ENCODE data around the gene TMEM61.
"Not testable (repeated sequence)": the region's sequence is repeated elsewhere in the genome, so short reads cannot be mapped to it uniquely, and the experiment has no call there.

The TMEM61 gene

DNA sequence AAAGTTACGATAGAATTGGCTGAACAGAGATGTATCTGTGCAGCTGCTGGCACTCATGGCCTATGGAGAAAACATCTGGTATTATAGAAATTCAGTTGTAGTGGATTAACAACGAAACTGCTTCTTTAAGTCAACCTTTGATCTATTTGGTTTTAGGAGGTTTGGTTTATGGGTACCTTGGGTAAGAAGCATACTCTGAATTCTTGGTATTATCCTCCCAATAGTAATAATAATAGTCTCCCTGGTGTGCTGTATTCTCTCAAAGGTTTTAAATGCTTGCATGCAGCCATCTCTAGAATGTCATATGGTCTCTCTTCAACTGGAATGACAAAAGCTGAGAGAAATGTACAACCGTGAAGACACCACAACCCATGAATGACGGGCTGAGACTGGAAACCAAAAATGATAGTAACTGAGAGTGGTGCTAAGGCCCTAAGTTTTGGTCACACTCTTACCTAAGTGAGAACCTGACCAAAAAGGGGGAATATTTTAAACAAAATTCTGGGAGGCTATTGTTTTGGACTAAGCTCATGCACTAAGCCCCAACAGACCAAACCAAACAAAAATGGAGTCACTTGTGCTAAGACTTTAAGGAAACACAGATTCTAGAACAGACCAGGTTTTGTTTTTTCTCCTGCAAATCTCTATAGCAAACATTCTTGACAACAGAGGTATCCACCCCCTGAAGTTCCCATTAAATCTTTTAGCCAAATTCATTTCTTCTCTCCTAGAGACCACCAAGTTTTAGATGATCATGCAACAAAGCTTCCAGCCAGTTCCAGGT, 17.6 kb upstream of the TMEM61 start:
- DNase-seq (ENCODE audit: low spot score), result no peak

DNA sequence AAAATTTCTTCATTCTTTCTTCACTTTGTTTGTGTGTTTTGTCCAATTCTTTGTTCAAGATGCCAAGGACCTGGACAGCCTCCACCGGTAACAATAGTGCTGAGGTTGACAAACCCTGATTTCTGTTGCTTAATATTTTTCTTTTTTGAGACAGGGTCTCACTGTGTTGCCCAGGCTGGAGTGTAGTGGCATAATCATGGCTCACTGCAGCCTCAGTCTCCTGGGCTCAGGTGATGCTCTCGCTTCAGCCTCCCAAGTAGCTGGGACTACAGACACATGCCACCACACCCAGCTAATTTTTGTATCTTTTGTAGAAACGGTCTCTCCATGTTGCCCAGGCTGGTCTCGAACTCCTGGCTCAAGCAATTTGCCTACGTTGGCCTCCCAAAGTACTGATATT, 16.6 kb upstream of the TMEM61 start:
- DNase-seq (ENCODE audit: low spot score), result not testable (repeated sequence)

DNA sequence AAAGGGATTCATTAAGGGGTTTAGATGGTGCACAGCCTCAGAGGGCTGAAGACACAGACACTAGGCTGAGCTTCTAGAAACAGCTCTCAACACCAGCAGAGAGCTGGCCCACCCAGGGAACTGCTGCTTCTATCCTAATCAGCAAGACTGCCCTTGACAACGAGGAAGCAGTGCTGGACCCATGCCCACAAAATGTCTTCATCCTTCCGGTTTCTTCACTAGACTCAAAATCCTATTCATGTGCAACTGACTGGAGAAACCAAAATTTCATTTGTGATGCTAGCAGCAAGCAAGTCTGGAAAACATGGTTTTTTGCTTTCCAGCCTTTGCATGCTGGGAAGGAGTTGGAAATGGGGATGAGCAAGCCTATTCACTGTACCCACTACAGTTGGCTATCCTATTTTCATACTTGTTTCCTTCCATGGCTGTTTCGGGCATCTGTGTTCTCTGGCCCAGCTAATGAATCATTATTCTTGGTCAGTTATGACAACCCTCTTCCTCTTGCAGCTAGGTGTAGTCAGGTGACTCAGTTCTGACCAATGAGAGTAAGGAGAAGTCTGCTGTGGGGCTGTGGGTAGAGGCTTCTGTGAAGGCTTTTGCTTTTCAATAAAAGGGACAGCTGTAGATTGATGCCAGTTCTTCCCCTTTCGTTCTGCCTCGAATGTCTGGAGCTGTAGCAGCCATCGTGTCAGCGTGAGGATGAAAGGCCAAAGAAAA, 14.6 kb upstream of the TMEM61 start:
- no peak for DNase-seq (ENCODE audit: low spot score)

DNA sequence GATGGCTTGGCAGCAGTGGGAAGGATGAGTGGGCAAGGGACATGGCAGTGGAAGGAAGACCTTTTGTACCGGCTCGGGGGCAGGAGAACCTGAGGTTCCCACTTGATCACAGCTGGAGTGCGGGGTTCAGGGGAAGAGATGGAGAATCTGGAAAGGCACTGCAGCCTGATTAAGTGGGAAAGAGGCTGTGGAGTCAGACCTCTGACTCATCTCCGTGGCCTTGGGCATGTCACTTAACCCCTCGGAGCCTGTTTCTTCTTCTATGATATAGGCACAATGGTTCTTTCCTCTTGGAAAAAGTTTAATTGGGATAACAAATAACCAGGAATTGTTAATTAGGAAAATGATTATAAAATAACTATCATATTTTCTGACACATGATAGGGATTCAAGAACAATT, 13.1 kb upstream of the TMEM61 start:
- DNase-seq (ENCODE audit: low spot score), result peak; percentile 52

DNA sequence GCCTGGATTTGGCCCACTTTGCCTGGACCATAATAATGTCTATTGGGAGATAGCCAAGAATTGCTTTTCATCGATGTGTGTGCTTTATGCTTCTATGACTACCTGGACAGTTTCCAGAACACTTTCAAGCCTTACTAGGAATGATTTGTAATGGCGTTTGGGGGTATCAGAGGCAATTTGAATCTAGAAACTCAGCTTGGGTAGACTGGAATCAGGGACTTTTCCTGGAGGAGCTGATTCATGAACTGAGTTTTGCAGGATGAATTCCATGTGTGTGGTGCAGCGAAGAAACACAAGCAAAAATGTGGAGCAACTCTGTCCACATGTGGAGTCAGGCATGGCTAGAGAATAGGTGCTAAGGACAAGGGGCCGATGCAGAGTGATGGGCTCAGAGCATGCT, 11.9 kb upstream of the TMEM61 start:
- DNase-seq (ENCODE audit: low spot score), result peak; percentile 35

DNA sequence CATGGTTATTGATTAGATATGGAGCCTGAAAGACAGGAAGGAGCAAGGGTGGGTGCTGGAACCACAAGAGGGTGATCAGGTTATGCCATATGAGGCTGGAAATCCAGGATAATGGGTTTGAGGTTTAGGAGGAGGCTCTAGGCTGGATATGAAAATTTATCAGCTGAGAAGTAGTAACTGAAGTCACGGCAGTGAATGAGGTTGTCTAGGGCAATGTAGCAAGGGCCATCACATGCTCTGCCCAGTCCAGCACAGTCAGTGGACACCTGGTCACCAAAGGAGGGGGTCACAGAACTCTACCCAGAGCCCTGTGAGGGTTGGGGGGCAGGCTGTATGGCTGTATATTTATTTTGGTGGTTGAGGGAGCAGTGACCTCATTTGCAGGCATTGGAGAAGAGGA, 10.5 kb upstream of the TMEM61 start:
- no peak for DNase-seq (ENCODE audit: low spot score)

DNA sequence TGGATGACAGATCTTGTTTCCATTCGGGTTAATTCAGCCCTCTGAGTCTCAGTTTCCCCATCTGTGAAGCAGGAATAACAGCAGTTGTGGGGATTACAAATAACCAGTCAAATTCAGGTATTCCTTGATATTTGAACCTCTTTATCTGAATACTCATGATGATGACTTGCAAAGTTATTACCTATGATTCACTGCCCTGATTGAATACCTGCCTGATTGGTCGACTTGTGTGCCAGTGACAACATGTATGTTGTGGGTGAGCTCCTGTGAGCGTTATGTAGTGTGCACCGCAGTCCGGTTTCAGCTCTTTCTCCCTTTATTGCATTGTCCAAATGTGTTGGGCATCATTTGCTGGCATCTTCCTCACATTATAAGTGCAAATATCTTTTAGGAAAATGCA, 9.5 kb upstream of the TMEM61 start:
- no peak for DNase-seq (ENCODE audit: low spot score)

DNA sequence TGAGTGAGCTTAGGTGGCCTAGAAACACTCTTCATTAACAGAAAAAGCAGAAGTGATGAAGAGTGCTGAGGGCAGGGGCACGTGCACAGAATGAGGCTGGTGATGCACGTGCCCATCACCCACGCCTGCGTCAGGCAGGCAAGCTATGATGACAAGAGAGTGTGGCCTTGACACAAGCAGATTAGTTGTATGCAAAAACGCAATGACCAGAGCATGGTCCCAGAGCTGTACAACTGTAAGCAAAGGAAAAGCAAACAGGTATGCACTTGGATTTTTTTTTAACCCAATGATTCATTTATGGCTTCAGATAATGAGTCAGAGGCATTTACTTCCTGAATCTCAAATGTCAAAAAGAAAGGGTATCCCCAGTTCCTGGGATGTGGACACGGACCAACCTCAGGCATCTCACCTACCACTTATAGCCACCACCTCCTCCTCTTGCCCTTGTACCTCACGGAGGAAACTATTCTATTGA, 9.1 kb upstream of the TMEM61 start:
- DNase-seq (ENCODE audit: low spot score), result peak; percentile 5

DNA sequence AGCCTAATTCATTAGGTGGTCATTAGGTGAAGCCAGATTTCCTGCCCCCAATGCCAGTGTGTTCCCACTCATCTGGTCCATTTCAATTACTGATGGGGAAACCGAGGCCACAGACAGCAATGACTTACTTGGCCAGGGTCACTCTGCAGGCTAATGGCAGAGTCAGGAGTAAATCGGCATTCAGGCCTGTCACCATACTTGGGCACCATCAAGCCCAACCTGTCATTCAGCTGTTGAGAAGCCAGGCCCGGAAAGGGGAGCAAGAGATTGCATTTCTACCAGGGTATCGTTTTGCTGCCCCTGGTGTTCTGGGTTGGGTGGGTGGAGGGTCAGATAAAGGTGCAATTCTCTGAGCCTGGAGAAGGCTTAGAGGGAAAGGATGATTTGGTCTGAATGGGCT, 8.0 kb upstream of the TMEM61 start:
- peak; percentile 1 for DNase-seq (ENCODE audit: low spot score)

DNA sequence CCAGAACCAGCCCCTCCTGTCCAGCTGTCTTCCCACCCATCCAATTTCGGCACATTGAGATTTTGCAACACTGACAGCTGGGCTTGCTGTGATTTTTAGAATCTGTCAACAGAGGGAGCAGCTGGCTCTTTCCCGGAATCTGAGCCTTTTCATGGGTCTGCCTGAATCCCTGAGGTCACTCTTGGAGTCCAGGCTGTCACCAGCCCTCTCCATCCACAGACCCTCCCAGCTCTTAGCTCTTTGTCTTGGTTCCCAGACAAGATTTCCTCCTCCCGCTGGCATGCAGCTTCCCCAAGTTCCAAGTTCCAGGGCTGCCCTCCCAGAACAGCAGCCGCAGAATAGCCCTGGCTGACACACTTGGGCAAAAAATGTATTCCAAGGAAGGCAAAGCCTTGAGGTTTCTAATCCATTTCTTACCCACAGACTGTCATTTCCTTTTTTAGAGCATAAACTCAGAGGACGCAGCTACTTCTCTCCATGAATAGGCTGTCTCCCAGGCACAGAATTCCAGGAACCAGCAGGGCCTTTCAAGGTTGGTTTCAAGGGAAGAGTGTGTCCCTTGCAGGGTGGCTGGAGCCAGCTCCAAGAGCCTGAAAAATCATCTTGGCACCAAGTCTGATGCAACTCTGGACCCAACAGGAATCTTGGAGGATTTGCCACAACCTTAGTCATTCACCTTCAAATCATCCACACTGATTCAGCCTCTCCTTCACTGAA, 7.1 kb upstream of the TMEM61 start:
- DNase-seq (ENCODE audit: low spot score), result peak; percentile 76

DNA sequence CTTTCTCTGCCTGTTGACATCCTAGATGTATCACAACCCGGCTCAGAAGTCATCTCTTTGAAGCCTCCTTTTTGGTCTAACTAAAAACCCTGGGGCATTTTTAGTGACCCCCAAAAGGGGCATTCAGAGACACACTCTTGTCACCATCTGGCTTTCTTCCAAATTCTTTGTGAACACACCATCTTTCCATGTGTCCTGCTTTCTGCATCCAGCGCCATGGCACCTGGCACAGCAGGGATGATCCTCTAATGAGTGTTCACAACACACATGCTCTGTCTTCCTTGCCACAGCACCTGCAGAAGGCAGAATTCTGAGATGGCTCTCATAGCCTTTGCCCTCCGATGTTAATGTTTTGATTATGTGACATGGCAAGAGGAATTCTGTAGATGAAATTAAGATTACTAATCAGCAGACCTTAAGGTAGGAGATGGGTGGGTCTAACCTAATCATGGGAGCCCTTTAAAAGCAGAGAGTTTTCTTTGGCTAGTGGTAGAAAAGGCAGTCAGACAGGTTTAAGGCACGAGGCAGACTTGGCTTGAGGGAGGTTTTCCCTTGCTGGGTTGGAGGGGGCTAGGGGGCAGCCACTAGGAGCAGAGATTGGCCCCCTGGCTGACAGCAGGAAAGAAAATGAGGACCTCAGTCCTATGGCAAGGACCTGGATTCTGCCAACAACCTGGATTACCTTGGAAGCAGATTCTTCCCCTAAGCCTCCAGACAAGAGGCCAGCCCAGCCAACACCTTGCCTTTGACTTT, 4.9 kb upstream of the TMEM61 start:
- peak; percentile 2 for DNase-seq (ENCODE audit: low spot score)

DNA sequence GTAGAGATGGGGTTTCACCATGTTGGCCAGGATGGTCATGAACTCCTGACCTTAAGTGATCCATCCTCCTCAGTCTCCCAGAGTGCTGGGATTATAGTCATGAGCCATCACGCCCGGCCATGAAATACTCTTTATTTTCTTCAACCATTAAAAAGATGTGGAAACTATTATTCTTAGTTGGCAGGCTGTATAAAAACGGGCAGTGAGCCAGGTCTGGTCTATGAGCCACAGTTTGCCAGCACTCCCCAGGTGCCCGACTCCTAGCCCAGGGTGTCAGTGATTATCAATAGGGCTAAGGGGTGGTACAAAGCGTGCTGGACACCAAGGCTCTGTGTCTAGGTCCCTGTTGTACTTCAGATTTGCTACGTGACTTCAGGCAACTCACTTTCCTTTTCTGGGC, 3.7 kb upstream of the TMEM61 start:
- peak; percentile 1 for DNase-seq (ENCODE audit: low spot score)

DNA sequence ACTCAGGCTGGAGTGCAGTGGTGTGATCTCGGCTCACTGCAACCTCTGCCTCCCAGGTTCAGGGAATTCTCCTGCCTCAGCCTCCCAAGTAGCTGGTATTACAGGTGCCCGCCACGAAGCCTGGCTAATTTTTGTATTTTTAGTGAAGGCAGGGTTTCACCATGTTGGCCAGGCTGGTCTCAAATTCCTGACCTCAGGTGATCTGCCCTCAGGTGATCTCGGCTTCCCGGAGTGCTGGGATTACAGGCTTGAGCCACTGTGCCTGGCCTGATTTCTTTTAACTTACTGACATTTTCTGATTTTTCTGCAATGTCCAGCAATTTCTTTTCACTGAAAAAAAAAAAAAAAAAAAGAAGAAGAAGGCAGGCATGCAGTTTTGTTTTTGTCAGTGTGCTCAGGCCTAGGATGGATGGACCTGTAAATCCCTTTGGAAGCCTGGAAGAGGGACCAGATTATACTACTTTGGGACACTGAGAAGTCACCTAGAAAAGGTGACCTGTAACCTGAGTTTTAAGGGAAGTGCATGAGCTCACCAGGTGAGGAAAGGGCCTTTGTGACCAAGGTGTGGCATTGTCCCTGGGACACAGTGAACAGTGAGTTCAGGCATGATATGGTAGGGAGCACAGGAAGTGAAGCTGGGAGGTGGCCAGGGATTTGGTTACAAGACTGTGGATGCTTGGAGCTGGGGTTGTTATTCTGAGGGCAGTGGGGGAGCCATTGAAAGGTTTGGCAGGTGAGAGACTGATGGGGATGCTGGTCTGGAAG, 2.7 kb upstream of the TMEM61 start:
- DNase-seq (ENCODE audit: low spot score), result peak; percentile 3

DNA sequence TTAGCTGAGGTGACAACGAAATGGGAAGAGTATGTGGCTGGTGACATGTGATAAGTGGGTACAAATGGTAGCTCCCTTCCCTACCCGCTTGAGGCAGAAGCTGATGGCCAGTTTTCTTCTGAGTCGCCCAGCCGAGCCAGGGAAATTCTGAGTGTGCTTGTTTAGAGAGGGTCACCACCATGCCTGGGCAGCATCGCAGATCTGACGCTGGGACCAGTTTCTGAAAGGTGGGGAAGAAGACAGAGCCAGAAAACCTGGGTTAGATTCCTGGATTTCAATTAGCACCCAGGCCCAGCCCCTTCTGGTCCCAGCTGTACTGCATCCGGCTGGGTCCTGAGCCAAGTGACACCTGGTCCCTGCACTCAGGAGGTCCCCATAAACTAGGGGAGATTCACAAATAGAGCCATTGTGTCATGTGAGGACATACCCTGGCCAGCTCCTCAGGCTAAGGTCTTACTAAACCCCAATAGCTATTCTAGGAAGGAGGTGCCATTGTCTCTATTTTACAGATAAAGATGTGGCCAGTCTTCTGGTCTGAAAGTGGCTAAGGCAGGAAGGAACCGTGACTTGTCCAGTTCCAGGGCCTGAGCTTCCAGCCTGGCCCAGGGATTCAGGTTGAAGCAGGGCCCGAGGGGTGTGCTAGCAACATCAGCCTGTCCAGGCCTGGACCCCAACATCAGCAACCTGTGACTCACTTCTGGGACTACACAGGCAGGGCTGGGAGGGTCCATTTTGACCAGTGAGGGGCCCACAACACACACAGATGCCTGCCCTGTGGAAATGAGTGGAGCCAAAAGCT, 1.7 kb upstream of the TMEM61 start:
- peak; percentile 3 for DNase-seq (ENCODE audit: low spot score)

DNA sequence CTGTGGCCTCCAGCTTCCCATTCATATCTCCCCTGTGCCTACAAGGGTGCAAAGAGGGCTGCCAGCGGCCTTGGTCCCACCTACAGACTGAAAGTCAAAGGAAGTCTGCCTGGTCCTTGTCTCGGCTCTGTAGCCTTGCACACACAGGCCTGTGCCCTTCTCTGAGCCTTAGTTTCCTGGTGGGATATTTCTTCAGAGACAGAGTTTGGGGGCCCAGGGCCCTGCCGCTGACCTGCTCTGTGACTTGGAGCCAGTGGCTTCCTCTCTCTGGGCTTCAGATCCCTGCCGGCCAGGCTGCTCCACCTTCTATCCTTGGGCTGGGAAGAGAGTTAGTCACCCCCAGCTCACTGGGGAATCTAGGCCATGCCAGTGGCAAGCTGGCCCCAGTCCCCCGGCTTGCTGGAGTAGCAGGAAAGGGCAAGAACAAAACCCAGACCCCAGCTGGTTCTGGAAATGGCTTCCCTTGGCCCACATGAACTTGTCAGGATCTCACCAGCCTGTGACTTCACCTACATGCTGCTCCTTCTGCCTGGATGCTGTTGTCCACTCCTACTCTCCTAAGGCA, 1.0 kb upstream of the TMEM61 start:
- peak; percentile 55 for DNase-seq (ENCODE audit: low spot score)

DNA sequence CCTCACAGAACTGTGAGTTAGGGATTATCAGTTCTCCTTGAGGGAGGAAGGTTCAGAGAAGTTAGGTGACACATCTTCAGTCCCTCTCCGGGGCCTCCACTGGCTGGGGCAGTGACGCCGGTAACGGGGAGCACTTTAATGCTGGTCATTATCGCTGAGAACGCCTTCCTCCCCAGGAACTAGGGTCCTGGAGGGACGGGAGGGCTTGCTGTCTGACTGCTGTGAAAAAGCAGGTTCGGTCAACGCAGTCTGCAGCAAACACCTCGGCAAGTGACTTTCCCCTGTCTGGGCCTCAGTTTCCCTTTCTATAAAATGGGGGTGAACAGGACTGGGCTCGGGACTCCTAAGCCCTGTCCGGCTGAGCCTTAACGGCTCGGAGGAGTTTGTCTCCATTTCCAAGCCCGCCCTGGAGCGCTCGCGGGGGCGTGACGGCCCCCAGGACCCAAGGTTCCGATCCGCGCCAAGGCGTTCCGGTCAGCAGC, 341 bp upstream of the TMEM61 start:
- no peak for DNase-seq (ENCODE audit: low spot score)

DNA sequence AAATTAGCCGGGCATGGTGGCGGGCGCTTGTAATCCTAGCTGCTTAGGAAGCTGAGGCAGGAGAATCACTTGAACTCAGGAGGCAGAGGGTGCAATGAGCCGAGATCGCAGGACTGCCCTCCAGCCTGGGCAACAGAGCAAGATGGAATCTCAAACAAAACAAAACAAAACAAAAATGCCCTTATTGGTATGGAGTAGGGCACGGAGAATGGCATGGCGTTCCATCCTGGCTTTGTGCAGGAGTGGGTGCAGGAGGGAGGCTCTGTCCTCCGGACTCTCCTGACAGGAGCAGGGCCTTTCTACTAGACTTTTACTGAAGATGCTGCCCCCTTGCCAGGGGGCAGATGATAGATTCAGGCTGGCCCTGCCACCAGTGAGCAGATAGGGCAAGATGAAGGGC, 1.0 kb downstream of the TMEM61 start:
- DNase-seq (ENCODE audit: low spot score), result no peak

DNA sequence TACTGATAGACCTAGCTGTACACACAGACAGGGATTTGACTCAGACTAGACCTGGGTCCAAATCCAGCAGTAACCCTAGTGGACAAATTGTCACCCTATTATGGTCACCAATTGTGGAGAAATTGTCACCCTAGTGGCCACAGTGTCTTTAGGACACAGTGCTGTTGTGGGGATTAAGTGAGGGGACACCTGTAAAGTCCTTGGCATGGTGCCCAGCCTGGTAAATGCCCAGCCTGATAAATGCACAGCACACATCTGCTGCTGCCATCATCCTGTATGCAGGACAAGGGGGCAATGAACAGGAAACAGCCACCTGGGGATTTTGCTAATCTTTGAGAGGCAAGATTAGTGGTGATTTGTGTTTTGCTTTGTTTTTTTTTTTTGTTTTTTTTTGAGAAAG, 2.3 kb downstream of the TMEM61 start:
- no peak for DNase-seq (ENCODE audit: low spot score)

DNA sequence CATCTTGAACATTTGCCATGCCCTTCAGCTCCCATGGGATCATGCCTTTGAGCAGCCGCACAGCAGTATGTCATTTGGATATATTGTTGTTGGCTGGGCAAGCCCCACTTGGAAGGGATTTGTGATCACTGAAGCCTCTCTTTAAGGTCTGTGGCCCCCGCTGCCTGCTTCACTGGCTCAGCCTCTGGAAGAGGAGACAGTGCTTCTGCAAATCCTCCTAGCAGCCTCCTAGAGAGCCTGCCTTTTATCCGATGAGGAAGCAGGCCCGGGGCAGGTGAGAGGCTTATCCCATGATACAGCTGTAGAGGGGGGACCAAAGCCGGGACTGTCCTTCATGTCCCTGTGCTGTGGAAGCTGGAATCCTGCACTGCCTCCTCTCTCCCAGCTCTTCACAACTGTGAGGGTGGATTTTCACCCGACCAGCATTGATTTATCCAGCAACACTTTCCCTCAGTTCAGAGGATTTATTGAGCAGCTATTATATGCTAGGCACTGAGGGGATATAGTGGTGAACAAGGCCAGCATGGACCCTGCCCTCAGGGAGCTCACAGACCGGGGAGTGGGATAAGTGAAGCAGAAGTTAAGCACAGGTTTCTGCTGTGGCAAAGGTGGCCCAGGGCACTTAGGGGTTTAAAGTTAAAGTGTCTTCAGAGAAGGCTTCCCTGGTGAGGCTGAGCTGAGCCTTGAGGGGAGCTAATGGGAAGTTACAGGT, 3.9 kb downstream of the TMEM61 start:
- DNase-seq (ENCODE audit: low spot score), result no peak
